GM21381 (cell line): ENCODE data around the gene DMP1.

Experiments
- ATAC-seq: cut with Tn5 transposase; IDR thresholded peaks from one replicate; pipeline ENCODE4 v1.9.1; 2021; ENCODE audit warnings: mild to moderate bottlenecking, moderate library complexity; ENCODE audit not compliant: unreplicated experiment

DMP1 gene, protein sequence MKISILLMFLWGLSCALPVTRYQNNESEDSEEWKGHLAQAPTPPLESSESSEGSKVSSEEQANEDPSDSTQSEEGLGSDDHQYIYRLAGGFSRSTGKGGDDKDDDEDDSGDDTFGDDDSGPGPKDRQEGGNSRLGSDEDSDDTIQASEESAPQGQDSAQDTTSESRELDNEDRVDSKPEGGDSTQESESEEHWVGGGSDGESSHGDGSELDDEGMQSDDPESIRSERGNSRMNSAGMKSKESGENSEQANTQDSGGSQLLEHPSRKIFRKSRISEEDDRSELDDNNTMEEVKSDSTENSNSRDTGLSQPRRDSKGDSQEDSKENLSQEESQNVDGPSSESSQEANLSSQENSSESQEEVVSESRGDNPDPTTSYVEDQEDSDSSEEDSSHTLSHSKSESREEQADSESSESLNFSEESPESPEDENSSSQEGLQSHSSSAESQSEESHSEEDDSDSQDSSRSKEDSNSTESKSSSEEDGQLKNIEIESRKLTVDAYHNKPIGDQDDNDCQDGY

DNA sequence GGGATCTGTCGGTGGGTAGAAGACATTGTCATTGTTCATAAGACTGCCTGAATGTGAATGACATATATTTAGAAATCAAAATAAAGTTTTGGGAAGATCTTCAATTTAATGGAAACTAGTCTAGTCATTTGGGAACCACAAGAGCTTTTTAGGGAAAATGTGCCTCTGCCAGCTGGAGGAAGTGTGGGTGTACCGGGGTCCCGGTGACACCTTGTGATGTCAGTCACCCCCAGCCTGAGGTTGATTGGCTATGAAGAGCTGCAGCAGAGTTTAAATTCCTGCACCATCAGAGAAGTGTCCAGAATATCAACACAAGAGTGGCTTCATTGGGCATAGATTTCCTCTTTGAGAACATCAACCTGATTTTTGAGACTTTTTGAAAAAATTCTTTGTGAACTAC lies at the start of gene DMP1:
Gene DMP1 (plus strand): TSS at position 301 of the 400 bp plus-strand sequence. CDS start 6,213 bp downstream, outside the sequence.
- no peak for ATAC-seq

DNA sequence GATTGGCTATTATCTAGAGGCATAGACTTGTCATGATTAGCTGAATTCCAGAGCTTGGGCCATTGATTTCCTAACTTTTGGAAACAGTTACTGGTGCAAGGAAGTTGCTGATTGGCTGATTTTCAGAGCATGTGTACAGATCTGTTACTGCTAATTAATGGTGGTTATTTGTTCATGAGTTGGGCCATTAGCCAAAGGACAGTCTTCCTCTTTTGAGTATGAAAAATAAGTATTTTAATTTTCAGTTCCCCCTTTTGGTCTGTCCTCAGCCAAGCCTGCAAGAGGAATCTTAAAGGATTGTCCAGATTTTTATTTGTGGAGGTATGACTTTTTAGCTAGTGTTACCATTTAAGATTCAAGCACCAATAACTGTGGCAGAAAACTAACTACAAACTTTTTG lies 48.7 kb upstream of the DMP1 start:
- no peak for ATAC-seq

GRCh38 chr4:87608229-87608628 lies 41.9 kb upstream of the DMP1 start, which contains the start of gene DSPP:
TSS of gene DSPP (plus strand) at chr4:87608529. CDS start at chr4:87610909, 2,380 bp downstream.
- ATAC-seq: no peak

GRCh38 chr4:87614292-87614890 lies 35.7 kb upstream of the DMP1 start:
- ATAC-seq: no peak

DNA sequence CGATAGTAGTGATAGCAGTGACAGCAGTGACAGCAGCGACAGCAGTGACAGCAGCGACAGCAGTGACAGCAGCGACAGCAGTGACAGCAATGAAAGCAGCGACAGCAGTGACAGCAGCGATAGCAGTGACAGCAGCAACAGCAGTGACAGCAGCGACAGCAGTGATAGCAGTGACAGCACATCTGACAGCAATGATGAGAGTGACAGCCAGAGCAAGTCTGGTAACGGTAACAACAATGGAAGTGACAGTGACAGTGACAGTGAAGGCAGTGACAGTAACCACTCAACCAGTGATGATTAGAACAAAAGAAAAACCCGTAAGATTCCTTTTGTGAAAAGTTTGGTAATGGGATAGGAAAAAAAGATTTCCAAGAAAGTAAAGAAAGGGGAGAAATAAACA lies 33.8 kb upstream of the DMP1 start:
- no peak for ATAC-seq

DNA sequence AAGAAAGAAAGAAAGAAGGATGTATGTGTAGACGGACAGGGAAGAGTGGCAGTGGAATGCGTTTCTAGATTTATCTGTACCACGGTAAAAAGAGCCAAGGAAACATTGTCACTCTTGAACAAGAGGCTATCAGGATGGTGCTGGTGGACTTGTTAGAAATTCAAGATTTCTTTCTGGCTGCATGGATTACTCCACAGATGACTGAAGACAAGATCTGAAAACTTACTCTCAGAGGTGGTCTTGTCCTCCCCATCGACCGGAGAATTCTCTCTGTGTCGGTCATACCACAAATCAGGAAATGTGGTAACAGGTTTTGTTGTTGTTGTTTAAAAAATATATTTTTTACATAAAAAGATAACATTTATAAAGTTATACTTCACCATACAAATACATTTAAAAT lies 30.0 kb upstream of the DMP1 start:
- no peak for ATAC-seq

- no peak for ATAC-seq
Observed at GRCh38 chr4:87620491-87620890, 29.6 kb upstream of the DMP1 start.

GRCh38 chr4:87622303-87622702 lies 27.8 kb upstream of the DMP1 start:
- ATAC-seq: no peak

GRCh38 chr4:87624698-87625097 lies 25.4 kb upstream of the DMP1 start:
- no peak for ATAC-seq

- no peak for ATAC-seq
Observed at GRCh38 chr4:87631668-87632067, 18.4 kb upstream of the DMP1 start.

DNA sequence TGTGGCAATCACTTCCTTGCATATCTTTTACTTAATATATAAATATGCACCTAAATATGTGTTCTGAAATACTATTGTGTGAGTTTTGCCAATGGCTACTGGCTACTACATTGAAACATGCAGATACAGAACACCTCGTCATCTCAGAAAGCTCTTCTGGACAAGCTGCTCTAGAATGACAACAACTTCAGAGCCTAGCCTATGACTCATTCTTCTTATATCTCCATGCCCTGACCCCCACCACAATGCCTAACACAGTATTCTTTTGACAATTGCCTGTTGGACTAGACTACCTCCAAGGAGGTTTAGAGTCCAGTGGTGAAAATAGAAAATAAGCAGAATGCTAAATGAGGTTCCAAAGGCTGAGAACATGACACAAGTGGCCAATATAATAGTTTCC lies 17.6 kb upstream of the DMP1 start:
- ATAC-seq: no peak

DNA sequence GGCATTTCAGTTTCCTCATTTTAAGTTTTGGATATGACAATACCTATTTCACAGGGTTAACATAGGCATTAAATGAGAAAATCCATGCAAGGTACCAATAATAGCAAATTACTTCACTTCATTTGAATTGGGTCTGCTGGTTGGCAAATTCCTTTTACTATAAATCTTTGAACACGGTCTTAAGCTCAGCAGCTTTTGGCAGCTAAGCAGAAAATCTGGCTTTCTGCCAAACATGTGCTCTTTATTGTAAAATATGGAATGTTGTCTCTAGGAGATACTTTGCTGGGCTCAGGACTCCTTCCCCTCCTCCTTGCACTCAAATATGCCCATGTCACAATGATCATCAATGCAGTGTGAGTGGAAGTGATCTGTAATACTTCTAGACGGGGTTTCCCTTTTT lies 16.8 kb upstream of the DMP1 start:
- no peak for ATAC-seq

- no peak for ATAC-seq
Observed at GRCh38 chr4:87644286-87644685, 5.8 kb upstream of the DMP1 start.

DNA sequence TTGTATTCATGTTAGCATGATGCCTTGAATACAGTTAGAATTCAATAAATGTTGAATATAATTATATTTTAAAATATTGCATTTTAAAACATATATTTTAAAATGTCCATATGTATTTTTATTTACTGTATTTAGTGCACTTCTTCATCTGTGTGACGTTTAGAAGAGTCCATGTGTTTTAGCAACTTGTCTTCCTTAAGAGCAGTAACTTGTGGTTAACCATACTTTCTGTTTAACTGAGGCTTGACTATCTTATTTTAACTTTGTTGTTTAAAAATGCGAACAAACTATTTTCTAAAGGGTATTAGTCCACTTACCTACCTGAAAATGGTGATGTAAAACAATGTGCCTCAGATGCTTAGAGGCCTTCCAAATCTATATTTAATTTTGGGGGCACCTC lies 858 bp downstream of the DMP1 start:
- no peak for ATAC-seq

DNA sequence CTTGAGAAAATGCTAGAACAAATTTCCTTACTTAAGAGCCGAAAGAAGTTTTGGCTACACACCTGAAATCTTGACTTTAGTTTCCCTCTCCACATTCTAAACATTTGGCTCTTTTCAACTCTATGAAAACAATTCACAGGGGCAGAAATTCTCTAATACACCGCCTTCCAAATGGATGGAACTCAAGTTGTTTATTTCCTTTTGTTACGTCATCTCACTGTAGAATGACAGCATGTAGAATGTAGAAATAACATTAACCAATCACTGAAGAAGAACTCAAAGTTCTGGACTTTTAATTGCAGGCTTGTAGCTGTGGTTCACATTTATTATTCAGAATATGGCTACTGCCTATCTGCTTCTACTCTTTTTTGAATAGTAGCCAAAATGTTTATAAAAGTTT lies 1.9 kb downstream of the DMP1 start:
- ATAC-seq: no peak

GRCh38 chr4:87654487-87655044 lies 4.5 kb downstream of the DMP1 start:
- no peak for ATAC-seq

DNA sequence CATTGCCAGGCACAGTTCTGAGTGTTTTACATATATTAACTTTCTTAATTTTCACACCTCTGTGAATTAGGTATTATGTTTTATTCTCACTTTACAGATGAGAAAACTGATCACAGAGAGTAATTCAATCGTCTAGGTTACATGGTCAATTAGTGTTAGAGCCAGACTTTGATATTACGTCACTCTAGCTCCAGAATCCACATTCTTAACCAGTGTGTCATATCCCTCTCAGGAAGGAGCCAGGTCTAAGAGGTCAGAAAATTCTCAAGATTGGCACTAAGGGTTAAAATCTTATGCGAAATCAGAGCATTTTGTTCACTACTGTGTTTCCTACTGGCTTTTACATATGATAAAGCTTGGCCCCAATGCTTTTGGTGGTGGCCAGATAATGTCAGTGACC lies 7.4 kb downstream of the DMP1 start:
- ATAC-seq: no peak

DNA sequence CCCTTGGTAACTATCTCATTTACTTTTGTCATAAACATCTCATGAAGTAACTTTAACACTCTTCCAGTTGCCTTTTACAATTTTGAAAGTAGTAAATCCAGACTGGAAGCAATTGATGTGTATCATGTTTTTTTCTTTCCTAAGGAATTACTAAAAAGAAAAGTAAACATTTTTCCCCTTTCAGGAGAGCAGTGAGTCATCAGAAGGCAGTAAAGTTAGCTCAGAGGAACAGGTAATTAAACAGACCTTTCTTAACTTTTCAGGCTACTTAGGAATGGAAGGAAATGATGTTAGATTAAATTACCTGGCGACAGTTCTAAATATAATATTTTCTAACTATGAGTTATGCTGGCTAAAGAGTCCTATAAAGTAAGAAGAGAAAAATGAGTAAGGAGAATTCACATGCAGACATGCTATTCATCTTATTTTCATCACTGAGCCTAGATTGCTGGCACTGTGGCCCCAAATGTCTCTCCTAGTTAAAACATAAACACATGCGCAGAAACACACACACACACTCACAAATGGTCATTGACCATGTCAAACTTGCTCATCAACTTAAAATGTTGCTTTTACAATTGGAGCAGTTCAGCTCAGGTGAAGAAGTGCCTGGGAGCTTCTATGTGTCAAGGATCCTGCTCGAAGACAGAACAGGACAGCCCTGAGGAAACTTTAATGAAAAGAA lies 9.3 kb downstream of the DMP1 start:
- ATAC-seq: no peak

DNA sequence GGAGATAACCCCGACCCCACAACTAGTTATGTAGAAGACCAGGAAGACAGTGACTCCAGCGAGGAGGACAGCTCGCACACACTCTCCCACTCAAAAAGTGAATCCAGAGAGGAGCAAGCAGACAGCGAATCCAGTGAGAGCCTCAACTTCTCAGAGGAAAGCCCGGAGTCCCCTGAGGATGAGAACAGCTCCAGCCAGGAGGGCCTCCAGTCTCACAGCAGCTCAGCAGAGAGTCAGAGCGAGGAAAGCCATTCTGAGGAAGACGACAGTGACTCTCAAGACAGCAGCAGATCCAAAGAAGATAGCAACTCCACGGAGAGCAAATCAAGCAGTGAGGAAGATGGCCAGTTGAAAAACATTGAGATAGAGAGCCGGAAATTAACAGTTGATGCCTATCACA lies 12.8 kb downstream of the DMP1 start:
- no peak for ATAC-seq

DNA sequence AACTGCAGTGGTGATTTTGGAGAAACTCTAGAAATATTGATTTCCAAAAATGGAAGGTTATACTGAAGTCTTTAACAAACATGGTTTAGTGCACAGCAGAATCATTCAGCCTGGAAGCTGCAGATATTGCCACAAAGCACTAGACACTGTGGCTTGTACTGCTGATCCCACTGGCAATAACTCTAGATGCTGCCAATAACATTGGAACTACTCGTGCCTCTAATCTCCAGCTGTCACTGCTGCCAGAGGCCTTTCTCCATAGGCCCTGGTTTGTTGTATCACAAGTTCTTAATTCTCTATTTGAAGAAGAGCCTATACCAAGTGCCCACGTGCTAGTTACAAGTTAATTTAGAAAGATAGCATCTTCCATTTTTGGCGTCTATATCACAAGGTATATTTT lies 19.3 kb downstream of the DMP1 start:
- no peak for ATAC-seq

DNA sequence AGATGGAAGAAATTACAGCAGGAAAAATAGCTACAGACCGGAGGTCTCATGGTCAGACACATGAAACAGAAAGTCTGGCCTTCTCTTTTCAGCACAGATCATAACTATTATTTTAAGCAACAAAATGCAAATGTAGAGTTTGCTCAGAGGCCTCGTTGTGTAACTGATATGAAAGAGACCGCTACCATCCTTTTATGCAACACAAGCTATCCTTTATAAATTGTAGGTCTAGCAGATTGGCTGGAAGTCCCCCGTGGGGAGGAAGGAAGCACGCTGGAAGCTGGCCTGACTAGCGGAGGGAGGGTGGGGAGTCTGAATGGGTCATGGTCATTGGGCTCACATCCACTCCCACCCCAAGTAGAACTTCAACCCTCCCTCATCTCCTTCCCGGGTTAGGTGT lies 27.7 kb downstream of the DMP1 start:
- ATAC-seq: no peak
